Body of pancreas (tissue), 4 donors: ENCODE measurements around the gene RWDD4.

ENCODE experiments used
- CTCF ChIP-seq, 7 experiments: fragments of 450-650 bp in 4 of 7; fragments of 200-600 bp in 3 of 7; sonication (generic) in 3 of 7; IDR thresholded peaks; one replicate each; pipeline ENCODE4 v1.5.1; 2016 to 2019; ENCODE audit warnings: antibody characterized with exemption in 7 of 7
- POLR2A ChIP-seq, 3 donors: fragments of 450-650 bp; IDR thresholded peaks; one replicate each; pipeline ENCODE4 v1.6.1; 2016; ENCODE audit warnings: antibody characterized with exemption in 3 of 3, mild to moderate bottlenecking in 2 of 3

- TF ChIP-seq CTCF (IDR thresholded peaks at IDR 0.05): peak in 2 of 7 experiments; percentile 26 to 29
- no peak for TF ChIP-seq POLR2A (IDR thresholded peaks at IDR 0.05)
Measured at GRCh38 chr4:183600189-183600685, 58.7 kb downstream of the RWDD4 start.
